ENCODE data around the gene CEP192.

The CEP192 gene

DNA sequence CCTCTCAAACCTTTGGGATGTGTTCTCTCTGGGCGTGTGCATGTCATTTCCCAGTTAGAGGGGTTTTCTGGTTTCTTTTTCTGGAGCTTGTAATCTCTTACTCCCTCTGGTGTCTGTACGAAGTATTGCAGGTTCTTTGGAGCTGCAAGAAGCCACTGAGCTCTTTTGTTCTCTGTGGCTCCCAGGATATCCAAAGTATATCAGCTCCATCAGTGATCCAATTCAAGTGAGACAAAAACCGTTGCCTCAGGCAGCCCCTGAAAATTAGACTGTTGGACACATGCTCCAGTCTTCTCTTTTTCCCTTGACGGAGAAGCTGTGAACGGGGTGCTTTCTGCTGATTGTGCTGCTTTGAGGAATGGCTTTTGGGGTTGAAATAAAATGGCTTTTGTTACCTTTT, 168.4 kb downstream of the CEP192 start:
- no peak for DNase-seq

DNA sequence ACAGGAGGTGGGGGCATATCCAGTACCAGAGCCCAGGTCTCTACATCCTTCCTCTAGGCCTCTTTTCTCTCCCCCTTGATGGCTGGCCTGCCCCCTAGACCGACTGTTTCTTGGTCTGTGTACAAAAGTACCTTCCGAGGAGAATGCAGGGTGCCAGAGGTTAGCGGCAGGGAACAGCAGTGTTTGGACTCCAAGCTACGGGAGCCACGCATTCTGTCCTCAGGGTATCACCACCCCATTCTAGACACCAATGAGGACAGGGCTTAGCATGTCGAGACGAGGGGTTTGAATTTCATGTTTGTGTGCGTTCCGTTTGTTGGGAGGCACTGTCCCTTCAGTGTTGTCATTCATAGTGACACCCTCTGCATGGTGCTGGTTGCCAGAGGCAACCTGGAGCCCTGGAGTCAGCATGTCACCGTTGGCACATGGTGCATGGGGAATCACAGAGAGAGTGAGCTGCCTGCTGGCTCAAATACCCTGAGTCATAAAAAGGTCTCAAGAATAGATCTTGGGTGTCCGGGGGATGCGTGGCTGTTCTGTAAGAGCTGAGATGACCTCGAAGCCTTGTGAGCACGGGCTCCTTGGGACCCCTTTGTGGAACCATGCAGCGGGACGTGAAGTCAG, 170.2 kb downstream of the CEP192 start:
- DNase-seq = no peak

DNA sequence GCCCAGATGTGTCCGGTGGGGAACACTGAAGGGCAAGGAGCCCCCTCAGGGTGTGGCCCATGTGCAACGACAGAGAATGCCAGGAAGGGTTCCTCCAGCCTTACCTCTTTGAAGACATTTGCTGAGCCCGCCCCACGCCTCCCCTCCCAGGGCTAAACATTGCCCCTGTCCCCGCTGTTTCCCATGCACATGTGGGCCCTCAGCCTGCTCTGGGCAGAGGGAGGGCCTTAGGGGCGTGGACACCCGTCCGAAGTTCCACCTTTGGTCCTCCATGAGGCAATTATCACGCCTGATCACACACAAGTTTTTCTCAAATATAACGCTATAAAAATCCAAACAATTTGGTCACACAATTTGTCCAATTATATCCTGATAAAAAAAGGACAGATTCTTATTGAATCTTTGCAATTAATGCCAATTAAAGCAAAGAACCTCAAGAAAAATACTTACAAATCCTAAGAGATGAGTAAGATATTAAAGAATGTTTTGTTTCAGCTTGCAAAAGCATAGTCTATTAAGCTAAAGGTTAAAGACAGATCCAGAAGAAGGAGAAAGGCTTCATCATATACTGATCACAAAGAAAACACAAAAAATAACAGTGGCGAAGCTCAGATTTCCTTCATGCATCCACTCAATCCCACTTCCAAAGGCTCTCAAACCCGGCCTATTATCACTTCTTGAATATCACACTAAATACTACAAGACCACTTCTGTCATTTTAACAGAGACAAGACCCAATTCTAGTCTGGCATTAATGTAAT, 172.2 kb downstream of the CEP192 start:
- no peak for DNase-seq

DNA sequence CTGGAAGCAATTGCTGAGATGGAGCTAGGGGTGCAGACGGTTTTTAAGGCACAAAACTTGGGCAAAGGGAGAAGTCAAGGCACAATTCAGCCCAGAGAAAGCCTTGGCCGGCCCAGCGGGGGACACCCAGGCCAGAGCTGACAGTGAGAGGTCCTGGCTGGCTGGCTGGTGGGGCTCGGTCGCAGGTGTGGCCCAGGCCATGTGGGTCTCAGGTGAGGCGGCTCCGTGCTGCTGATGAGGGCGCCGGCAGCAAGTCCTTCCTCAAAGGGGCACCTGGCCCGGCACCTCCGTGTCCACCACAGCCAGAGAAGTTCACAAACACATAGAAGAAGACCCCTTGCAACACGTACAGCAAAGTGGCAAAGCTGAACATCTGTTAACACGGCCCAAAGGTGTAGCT, 173.2 kb downstream of the CEP192 start:
- DNase-seq = no peak

DNA sequence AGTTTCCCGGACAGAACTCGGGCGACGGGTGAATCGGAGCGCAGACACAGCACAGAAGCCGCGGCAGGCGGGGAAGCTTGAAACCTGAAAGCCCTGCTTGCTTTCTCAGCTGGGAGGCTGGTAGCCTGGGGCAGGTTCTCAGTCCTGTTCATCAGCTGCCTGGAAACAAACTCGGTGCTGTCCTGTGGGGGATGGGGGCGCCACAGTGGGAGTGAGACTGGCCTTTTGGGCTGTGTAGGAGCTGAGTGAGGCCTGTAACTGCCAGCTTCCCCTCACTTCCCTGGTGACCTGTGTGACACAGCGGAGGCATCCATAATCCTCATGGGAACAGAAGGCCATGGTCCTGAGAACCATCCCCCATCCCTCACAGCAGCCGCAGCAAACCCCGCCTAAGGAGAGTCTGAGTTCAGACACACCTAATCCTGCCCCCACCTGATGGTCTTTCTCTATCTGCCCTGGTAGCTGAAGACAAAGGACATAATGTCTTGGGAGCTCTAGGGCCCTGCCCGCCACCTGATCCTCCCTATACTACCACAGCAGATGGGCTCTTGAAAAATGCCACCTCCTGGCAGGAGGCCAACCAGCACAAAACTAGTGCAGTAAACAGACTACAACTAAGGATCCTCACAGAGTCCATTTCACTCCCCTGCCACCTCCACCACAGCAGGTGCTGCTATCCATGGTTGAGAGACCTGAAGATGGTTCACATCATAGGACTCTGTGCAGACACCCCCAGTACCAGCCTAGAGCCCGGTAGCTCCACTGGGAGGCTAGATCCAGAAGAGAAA, 174.7 kb downstream of the CEP192 start:
- DNase-seq = no peak

DNA sequence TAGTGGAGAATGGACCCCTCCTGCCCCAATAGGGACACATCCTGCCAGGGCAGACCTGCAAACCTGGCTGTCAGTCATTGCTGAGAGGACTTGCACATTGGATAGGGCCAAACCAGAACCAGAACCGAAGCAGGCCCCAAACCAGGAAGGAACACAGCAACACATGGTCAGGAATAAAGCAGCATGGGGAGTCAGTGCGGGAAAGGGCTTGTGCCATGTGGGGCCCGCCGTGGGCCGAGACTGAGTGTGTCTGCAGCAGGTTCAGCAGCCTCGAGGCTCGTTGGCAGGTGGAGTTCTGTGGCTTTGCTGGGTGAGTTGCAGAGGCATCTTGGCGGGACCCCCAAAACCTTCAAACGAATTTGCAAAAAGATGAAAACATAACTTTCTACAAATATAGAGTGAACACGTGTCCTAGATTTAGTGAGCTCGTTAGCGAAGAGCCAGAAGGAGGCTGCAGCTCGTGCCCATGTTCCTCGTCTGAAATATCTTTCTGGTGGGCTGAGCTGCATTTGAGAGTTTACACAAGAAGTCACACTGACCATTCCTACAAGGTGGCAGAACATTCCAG, 182.5 kb downstream of the CEP192 start:
- DNase-seq = no peak
